ENCODE data around the gene CRIP1. TPM values are rescaled to one million over a fixed set of nuclear protein-coding genes. Genes with fewer than 3 reads are reported as not detected.

The CRIP1 gene
- total RNA-seq, 1 donor from 2014 or later: 5.2 TPM

GRCh38 chr14:105497671-105498429 lies 11.2 kb downstream of the CRIP1 start:
- H3K27me3 ChIP-seq (ENCODE audit: control insufficient read depth in 3 of 3, insufficient read depth in 3 of 3, low read length in 3 of 3): no peaks in the 10 kb centered on the region
- H3K9me3 ChIP-seq (ENCODE audit: control insufficient read depth in 3 of 3, low read length in 3 of 3): no peaks in the 10 kb centered on the region
- H3K36me3 ChIP-seq (ENCODE audit: control insufficient read depth in 3 of 3, insufficient read depth in 3 of 3, low read length in 3 of 3): peaks cover 0 to 4% (median 0%) of the 10 kb centered on the region in 3 donors
- no peak overlapping the region for H3K27ac ChIP-seq (ENCODE audit: low read depth, low read length)
- peaks cover 12 to 20% (median 20%) of the 10 kb centered on the region in 3 donors for H3K4me1 ChIP-seq (ENCODE audit: control insufficient read depth in 3 of 3, insufficient read depth in 3 of 3, low read length in 3 of 3)
- no peak overlapping the region for H3K9ac ChIP-seq (ENCODE audit: low read depth in 1 of 3, low read length in 3 of 3)
- H3K4me3 ChIP-seq (ENCODE audit: low read length in 3 of 3): no peak overlapping the region

GRCh38 chr14:105498430-105499255 lies 12.0 kb downstream of the CRIP1 start:
- peaks cover 0 to 4% (median 0%) of the 10 kb centered on the region in 3 donors for H3K36me3 ChIP-seq (ENCODE audit: control insufficient read depth in 3 of 3, insufficient read depth in 3 of 3, low read length in 3 of 3)
- H3K4me3 ChIP-seq (ENCODE audit: low read length in 3 of 3): no peak overlapping the region
- no peak overlapping the region for H3K9ac ChIP-seq (ENCODE audit: low read depth in 1 of 3, low read length in 3 of 3)
- peaks cover 12 to 20% (median 19%) of the 10 kb centered on the region in 3 donors for H3K4me1 ChIP-seq (ENCODE audit: control insufficient read depth in 3 of 3, insufficient read depth in 3 of 3, low read length in 3 of 3)
- no peak overlapping the region for H3K27ac ChIP-seq (ENCODE audit: low read depth, low read length)
- H3K9me3 ChIP-seq (ENCODE audit: control insufficient read depth in 3 of 3, low read length in 3 of 3): no peaks in the 10 kb centered on the region
- H3K27me3 ChIP-seq (ENCODE audit: control insufficient read depth in 3 of 3, insufficient read depth in 3 of 3, low read length in 3 of 3): no peaks in the 10 kb centered on the region

DNA sequence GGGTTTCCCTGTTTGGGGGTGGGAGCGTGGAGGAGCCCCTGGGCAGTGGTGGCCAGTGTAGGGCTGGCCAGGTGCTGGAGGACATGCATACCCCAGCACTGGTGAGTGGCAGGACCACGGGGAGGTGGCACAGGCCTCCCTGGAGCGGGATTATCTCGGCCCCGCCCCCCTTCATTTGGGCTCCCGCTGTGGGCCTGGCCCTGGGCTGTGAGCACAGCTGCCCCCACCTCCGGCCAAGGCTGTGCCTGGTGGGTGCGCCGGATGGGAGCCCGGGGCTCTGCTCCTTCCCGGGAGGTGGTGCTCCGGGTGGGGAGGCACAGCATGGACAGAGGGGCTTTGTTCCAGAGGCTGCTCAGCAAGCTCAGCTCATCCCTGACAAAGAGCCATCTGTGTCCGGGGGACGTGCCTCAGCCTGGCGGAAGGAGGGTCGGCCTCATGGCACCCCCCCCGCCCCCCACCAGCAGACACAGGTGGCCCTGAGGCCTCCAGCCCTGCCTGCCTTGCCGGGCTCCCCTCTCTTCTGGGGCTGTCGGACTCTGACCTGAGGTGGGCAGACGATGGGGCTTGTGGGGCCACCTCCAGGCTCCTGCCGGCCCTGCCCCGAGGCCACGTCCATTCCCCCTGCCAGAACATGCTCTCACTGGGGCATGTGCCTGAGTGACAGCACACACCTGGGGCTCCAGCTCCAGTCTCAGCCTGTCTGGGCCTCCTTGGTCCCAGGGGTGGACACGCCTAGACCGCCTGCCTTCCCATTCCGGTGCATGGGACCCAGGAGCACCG lies 12.8 kb downstream of the CRIP1 start:
- Histone ChIP-seq H3K4me1 (ENCODE audit: control insufficient read depth in 3 of 3, insufficient read depth in 3 of 3, low read length in 3 of 3) (peaks cover 12 to 20% (median 19%) of the 10 kb centered on the region in 3 donors), H3K27me3 (ENCODE audit: control insufficient read depth in 3 of 3, insufficient read depth in 3 of 3, low read length in 3 of 3) (no peaks in the 10 kb centered on the region), H3K36me3 (ENCODE audit: control insufficient read depth in 3 of 3, insufficient read depth in 3 of 3, low read length in 3 of 3) (peaks cover 0 to 4% (median 0%) of the 10 kb centered on the region in 3 donors), H3K9ac (ENCODE audit: low read depth in 1 of 3, low read length in 3 of 3) (no peak overlapping the region), H3K27ac (ENCODE audit: low read depth, low read length) (no peak overlapping the region), H3K9me3 (ENCODE audit: control insufficient read depth in 3 of 3, low read length in 3 of 3) (no peaks in the 10 kb centered on the region), H3K4me3 (ENCODE audit: low read length in 3 of 3) (no peak overlapping the region)

GRCh38 chr14:105500036-105500725 lies 13.5 kb downstream of the CRIP1 start:
- Histone ChIP-seq H3K9me3 (ENCODE audit: control insufficient read depth in 3 of 3, low read length in 3 of 3) (no peaks in the 10 kb centered on the region), H3K9ac (ENCODE audit: low read depth in 1 of 3, low read length in 3 of 3) (no peak overlapping the region), H3K4me3 (ENCODE audit: low read length in 3 of 3) (no peak overlapping the region), H3K27ac (ENCODE audit: low read depth, low read length) (no peak overlapping the region), H3K4me1 (ENCODE audit: control insufficient read depth in 3 of 3, insufficient read depth in 3 of 3, low read length in 3 of 3) (peaks cover 10 to 17% (median 14%) of the 10 kb centered on the region in 3 donors), H3K27me3 (ENCODE audit: control insufficient read depth in 3 of 3, insufficient read depth in 3 of 3, low read length in 3 of 3) (no peaks in the 10 kb centered on the region), H3K36me3 (ENCODE audit: control insufficient read depth in 3 of 3, insufficient read depth in 3 of 3, low read length in 3 of 3) (peaks cover 0 to 4% (median 0%) of the 10 kb centered on the region in 3 donors)

GRCh38 chr14:105500726-105501101 lies 14.0 kb downstream of the CRIP1 start:
- peaks cover 0 to 4% (median 0%) of the 10 kb centered on the region in 3 donors for H3K36me3 ChIP-seq (ENCODE audit: control insufficient read depth in 3 of 3, insufficient read depth in 3 of 3, low read length in 3 of 3)
- no peak overlapping the region for H3K9ac ChIP-seq (ENCODE audit: low read depth in 1 of 3, low read length in 3 of 3)
- H3K9me3 ChIP-seq (ENCODE audit: control insufficient read depth in 3 of 3, low read length in 3 of 3): no peaks in the 10 kb centered on the region
- H3K4me3 ChIP-seq (ENCODE audit: low read length in 3 of 3): no peak overlapping the region
- H3K27ac ChIP-seq (ENCODE audit: low read depth, low read length): no peak overlapping the region
- H3K27me3 ChIP-seq (ENCODE audit: control insufficient read depth in 3 of 3, insufficient read depth in 3 of 3, low read length in 3 of 3): no peaks in the 10 kb centered on the region
- H3K4me1 ChIP-seq (ENCODE audit: control insufficient read depth in 3 of 3, insufficient read depth in 3 of 3, low read length in 3 of 3): peaks cover 5 to 12% (median 9%) of the 10 kb centered on the region in 3 donors

GRCh38 chr14:105501504-105502291 lies 15.0 kb downstream of the CRIP1 start:
- Histone ChIP-seq H3K9ac (ENCODE audit: low read depth in 1 of 3, low read length in 3 of 3) (no peak overlapping the region), H3K9me3 (ENCODE audit: control insufficient read depth in 3 of 3, low read length in 3 of 3) (no peaks in the 10 kb centered on the region), H3K27ac (ENCODE audit: low read depth, low read length) (no peak overlapping the region), H3K4me1 (ENCODE audit: control insufficient read depth in 3 of 3, insufficient read depth in 3 of 3, low read length in 3 of 3) (peaks cover 0 to 3% (median under 1%) of the 10 kb centered on the region in 3 donors), H3K4me3 (ENCODE audit: low read length in 3 of 3) (no peak overlapping the region), H3K36me3 (ENCODE audit: control insufficient read depth in 3 of 3, insufficient read depth in 3 of 3, low read length in 3 of 3) (peaks cover 0 to 4% (median 0%) of the 10 kb centered on the region in 3 donors), H3K27me3 (ENCODE audit: control insufficient read depth in 3 of 3, insufficient read depth in 3 of 3, low read length in 3 of 3) (no peaks in the 10 kb centered on the region)

GRCh38 chr14:105502446-105503295 lies 16.0 kb downstream of the CRIP1 start:
- Histone ChIP-seq H3K27me3 (ENCODE audit: control insufficient read depth in 3 of 3, insufficient read depth in 3 of 3, low read length in 3 of 3) (no peaks in the 10 kb centered on the region), H3K4me3 (ENCODE audit: low read length in 3 of 3) (no peak overlapping the region), H3K9ac (ENCODE audit: low read depth in 1 of 3, low read length in 3 of 3) (no peak overlapping the region), H3K9me3 (ENCODE audit: control insufficient read depth in 3 of 3, low read length in 3 of 3) (no peaks in the 10 kb centered on the region), H3K27ac (ENCODE audit: low read depth, low read length) (no peak overlapping the region), H3K36me3 (ENCODE audit: control insufficient read depth in 3 of 3, insufficient read depth in 3 of 3, low read length in 3 of 3) (peaks cover 0 to 3% (median 0%) of the 10 kb centered on the region in 3 donors), H3K4me1 (ENCODE audit: control insufficient read depth in 3 of 3, insufficient read depth in 3 of 3, low read length in 3 of 3) (no peaks in the 10 kb centered on the region)

DNA sequence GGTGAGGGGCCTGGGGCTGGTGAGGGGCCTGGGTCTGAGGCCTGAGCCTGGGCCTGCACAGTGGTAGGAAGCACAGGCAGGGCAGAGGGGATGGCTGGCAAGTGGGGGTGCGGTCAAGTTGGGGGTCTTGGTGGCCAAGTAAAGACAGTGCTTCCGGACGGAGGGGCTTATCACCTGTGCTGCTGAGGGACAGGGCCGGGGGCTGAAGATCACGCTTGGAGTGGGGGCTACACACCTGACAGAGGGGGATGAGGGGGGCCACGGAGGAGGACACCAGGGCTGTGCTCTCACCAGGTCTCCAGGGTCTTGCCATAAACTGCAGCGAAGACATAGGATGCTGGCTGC lies 16.6 kb downstream of the CRIP1 start:
- H3K27me3 ChIP-seq (ENCODE audit: control insufficient read depth in 3 of 3, insufficient read depth in 3 of 3, low read length in 3 of 3): peaks cover 0 to 5% (median 0%) of the 10 kb centered on the region in 3 donors
- H3K27ac ChIP-seq (ENCODE audit: low read depth, low read length): no peak overlapping the region
- H3K4me3 ChIP-seq (ENCODE audit: low read length in 3 of 3): no peak overlapping the region
- H3K4me1 ChIP-seq (ENCODE audit: control insufficient read depth in 3 of 3, insufficient read depth in 3 of 3, low read length in 3 of 3): no peaks in the 10 kb centered on the region
- no peak overlapping the region for H3K9ac ChIP-seq (ENCODE audit: low read depth in 1 of 3, low read length in 3 of 3)
- no peaks in the 10 kb centered on the region for H3K9me3 ChIP-seq (ENCODE audit: control insufficient read depth in 3 of 3, low read length in 3 of 3)
- H3K36me3 ChIP-seq (ENCODE audit: control insufficient read depth in 3 of 3, insufficient read depth in 3 of 3, low read length in 3 of 3): no peaks in the 10 kb centered on the region

Data from skeletal muscle tissue (tissue), 4 donors.